AG08395 (cell line): ENCODE data around the gene ULK4.
"Not testable (repeated sequence)": the region's sequence is repeated elsewhere in the genome, so short reads cannot be mapped to it uniquely, and the experiment has no call there.

Experiments used
- DNase-seq: peaks from one replicate; pipeline ENCODE4 v3.0.0; 2012; ENCODE audit warnings: mixed read lengths, low spot score

ULK4 gene

GRCh38 chr3:41304593-41304992, 657.3 kb downstream of the ULK4 start:
- DNase-seq, result no peak

DNA sequence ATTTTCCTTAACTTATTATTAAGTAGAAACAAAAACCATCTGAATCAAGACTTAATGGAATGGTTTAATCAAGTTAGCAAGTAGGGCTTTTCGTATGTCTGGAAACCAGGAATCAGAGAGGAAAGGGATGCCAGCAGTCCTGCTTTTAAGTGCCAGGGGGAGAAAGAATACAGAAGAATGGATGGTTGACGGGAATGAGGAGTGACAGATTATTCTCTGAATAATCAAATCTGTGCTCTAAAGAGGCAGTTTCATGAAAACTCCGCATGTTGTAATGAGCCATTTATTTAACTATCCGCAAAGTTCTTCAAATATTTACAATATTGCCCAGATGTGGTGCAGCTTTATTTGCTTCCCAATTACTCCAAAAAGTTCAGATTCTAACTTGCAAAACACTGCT, 659.6 kb downstream of the ULK4 start:
- no peak for DNase-seq

DNA sequence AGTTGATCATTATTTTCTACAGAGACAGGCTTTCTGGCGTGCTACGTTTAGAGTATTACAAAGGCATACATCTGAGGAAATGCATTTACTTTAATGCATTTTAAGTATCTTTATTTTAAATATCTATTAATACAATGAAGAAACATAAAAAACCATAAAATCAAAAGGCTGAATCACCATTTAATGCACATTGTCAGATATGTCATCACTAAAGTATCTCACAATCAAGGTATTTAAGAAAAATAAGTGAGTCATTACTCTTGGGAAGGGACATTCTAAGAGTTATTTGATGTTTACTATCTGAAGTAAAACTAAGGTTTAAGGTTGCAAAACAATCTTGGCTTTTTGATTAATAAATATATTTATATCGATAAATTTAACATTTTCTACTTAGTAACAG, 660.4 kb downstream of the ULK4 start:
- DNase-seq, result no peak

GRCh38 chr3:41299036-41299435, 662.9 kb downstream of the ULK4 start:
- no peak for DNase-seq

DNA sequence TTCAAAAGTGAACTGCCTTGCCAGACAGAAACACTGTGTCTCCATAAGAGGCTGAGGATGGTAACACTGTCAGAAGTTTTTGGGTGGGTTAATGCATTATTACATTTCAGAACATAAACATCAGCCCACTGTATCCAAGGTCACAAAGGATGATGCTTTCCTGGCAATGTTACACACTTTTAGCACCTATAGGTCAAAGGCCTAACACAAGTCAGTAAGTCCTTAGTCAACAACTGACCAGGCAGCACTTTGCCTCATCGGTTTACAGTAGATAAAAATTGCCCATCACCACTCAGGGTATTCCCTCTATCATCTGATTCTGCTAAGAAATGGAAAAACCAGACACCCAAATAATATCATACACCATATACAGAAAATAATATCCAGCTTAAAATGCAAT, 664.2 kb downstream of the ULK4 start:
- DNase-seq, result no peak

- no peak for DNase-seq
These were observed 665.3 kb downstream of the ULK4 start for GRCh38 chr3:41296556-41296955.

GRCh38 chr3:41295740-41296139, 666.2 kb downstream of the ULK4 start:
- DNase-seq, result no peak

GRCh38 chr3:41293169-41293681, 668.7 kb downstream of the ULK4 start:
- DNase-seq, result no peak

DNA sequence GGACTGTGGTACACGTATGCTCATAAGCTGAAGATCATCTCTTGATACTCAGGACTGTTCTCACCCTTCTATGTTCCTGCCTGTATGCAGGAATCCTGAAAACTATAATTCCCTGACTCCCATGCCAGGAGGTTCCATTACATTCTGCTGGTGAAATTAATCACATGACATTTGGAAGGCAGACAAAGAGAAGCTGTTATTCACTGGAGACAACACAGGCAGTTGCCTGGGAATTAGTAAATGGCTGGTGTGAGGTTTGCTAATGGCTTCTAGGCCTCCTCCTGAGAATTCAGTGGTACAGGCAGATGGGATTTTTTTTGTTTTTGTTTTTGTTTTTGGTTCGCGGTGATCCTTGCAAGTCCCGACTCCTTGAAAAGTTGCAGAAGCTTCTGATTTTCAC, 671.2 kb downstream of the ULK4 start:
- DNase-seq, result no peak

DNA sequence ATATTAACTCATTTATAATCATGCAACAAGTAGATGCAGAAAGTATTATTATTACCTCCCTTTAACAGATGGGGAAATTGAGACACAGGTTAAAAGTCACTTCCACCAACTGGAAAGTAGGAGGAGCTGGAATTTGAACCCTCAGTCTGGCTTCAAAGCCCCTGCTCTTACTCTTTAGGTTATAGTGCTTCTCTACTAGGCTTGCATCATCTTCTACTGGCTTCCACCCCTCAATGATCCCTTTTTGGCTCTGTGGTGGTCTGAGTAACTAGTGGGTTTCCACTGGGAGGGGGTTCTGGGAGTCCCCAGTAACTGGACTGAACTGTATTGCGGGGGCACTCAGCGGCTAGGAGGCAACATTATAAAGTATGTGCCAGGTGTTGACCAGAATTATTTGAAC, 671.6 kb downstream of the ULK4 start:
- DNase-seq, result no peak

DNA sequence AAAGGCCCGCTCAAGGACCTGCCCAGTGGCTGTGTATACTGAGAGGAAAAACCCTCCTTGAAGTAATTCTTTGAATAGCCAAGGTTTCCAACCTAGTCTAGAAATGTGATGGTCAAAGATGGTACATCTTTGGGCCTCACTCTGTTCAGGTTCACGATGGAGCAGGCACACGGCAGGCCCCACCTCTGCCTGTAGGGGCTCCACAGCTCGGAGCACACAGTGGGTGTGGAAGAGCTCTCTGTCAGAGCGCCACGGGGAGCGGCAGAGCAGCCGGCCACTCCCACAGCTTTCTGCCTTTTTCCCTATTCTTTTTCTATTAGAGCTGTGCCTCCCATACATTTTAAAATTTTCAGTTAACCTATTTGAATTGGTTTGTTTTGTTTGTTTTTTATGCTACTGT, 673.1 kb downstream of the ULK4 start:
- no peak for DNase-seq

DNA sequence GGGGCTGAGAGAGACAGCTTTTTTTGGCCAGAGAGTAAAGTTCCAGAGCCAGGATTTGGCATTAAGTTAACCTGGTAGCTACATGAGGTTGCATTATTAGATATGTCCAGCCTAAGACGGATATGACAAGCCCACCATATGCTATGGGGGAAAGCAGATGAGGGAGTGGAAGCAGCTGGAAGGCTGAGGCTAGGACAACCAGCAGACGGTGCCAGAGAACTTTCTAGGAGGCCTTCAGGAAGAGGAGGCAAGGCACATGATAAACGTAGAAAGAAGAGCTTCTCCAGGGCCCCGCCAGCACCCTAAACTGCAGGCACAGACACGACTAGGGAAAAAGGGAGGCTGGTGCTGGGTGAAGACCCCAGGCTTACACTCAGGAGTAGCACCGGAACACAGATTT, 675.6 kb downstream of the ULK4 start:
- DNase-seq, result no peak

DNA sequence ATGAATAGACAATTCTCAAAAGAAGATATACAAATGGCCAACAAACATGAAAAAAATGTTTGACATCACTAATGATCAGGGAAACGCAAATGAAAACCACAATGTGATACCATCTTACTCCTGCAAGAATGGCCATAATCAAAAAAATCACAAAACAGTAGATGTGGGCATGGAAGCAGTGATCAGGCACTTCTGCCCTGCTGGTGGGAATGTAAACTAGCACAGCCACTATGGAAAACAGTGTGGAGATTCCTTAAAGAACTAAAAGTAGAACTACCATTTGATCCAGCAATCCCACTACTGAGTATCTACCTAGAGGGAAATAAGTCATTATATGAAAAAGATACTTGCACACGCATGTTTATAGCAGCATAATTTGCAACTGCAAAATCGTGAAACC, 677.0 kb downstream of the ULK4 start:
- DNase-seq, result not testable (repeated sequence)

DNA sequence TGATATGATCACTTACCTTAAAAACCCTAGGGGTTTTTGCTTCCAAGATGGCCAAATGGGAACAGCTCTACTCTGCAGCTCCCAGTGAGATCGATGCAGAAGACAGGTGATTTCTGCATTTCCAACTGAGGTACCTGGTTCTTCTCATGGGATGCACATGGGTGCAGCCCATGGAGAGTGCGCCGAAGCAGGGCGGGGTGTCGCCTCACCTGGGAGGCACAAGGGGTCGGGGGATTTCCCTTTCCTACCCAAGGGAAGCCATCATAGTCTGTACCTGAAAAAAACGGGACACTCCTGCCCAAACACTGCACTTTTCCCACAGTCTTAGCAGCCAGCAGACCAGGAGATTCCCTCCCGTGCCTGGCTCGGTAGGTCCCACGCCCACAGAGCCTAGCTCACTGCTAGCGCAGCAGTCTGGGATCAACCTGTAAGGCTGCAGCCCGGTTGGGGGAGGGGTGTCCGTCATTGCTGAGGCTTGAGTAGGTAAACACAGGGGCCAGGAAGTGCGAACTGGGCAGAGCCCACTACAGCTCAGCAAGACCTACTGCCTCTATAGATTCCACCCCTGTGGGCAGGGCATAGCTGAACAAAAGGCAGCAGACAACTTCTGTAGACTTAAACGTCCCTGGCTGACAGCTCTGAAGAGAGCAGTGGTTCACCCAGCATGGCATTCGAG, 684.0 kb downstream of the ULK4 start:
- DNase-seq, result no peak

DNA sequence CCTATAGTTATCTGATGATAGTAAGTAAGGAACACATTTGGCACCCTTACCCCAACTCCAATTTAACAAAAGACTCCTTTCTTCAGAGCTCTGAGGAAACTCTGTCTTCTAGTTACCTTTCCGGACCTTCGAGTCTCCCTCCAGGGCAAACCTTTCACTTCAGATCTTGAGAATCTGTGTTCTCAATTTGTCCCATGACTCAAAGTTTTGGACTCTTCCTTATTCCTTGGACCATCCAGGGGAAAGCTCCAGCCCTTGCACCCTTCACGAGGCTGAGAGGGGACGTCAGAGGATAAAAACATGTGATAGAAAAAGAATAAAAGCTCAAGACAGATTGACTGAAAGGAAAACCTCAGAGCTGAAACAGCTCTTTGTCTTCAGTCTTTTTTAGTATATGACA, 685.7 kb downstream of the ULK4 start:
- DNase-seq, result no peak

DNA sequence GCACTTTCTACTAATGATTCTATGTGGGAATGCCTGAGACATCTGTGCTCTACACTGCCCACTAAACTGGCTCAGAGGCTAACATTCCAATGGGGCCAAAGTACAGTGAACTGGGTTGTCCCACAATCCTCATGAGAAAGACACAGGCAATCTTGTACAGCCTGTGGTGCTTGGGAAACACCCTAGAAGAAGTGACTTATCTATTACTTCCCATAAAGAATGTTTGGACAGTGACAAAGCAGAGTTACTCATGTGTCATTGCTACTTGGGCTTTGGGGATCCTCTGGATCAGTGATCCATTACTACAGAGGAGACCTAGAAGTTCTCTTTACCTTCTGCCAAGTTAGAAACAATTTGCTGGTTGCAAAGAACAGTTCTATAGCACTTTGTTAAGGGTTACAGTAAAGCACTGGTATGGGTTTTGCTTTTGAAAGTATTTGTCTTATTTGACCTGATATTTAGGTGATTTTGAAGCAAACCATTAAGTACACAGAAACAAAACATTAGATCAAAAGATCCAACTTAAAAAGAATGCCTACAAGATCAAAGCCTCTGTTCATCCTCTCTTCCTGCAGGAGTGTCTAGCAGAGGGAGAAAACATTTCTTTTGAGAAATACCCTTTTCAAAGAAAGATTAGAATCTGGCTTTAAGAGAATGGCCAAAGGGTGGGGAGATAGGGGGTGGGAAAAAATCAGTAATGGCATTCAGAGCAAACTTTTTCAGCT, 686.8 kb downstream of the ULK4 start:
- DNase-seq, result peak; percentile 81

GRCh38 chr3:41272667-41273066, 689.2 kb downstream of the ULK4 start:
- no peak for DNase-seq

DNA sequence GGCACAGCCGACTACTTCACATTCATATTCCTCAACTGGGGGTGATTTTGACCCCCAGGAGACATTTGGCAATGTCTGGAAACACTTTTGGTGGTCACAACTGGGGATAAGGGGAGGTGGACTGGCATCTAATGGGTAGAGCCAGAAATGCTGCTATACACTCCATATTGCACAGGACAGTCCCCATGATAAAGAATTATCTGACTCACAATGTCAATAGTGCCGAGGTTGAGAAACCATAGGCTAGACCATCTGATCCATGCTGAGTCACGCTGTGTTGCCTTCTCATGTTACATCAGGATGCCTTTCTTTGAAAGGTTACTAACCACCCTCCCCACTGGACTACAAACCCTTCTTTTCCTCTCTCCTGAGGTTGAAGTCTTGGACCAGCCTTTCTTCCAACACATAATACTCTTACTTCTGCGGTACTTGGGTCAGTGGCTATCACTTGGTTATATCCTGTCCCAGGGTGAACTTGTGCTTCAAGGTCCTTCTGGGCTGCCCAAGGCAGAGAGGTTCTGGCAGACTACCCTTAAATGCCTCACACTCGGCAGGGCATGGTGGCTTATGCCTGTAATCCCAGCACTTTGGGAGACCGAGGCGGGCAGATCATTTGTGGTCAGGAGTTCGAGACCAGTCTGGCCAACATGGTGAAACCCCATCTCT, 693.8 kb downstream of the ULK4 start:
- peak; percentile 88 for DNase-seq

GRCh38 chr3:41265823-41266273, 696.1 kb downstream of the ULK4 start:
- DNase-seq, result peak; percentile 48

DNA sequence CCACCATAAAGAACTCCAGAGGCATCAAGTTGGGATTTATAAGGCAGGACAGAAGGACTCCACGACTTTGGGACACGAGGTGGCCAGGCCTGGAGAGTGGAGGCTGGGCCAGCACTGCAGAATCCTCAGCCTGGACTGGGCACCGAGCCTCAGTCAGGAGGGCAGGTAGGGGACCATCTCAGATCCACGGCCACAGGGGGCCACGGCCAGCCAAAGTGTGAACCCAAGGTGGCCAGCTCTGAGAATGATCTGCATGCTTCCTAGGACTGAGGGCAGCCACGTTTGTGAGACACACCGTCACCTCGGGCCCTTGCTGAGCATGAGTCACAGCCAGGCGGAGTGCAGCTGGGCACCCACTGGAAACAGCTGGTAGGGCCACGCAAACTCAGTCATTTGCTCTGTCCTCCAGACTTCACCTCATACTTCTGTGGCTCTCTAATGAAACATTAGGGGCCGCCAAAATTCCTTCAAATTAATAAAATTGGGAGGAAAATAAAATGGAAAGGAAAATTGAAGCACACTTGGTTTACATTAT, 696.8 kb downstream of the ULK4 start:
- peak; percentile 19 for DNase-seq

- no peak for DNase-seq
These were observed 701.8 kb downstream of the ULK4 start for GRCh38 chr3:41260063-41260450.

DNA sequence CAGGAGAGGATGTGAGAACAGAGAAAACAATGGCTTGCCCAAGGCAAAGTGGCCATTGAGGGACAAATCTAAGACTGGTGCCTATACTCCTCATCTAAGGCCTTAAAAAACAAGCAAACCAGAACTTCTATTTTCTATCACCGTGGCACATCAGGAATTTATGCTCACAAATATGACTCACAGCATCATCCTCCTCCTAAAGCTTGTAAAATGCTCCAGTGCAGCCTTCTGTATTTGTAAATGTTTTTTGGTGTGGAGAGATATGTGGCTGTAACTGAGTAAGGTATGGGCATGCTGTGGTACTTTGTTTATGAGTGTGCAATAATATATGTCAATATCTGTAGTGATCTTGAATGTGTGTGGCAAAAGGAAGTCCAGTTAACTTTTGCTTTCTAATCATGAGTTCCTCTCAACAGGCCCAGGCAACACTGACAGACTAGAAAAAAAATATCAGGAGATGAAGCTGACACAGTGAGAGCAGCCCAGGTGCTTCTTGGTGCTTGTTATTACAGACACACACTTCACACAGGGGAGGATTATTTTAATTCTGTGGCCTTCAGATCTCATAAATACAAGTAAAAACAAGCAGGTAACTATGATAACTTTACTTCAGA, 702.3 kb downstream of the ULK4 start:
- peak; percentile 52 for DNase-seq
